ENCODE data around the gene ADAMTS10. TPM values are rescaled to one million over a fixed set of nuclear protein-coding genes. Genes with fewer than 3 reads are reported as not detected.

ADAMTS10 gene
- total and polyA plus RNA-seq, 4 donors: 1.2 to 10.1 (median 3.6) TPM

GRCh38 chr19:8611877-8612806 is 1.6 kb upstream of the ADAMTS10 start:
- no peak overlapping the region for H3K4me3 ChIP-seq (ENCODE audit: low read depth in 1 of 3, low read length in 3 of 3)
- H3K27me3 ChIP-seq (ENCODE audit: control insufficient read depth in 4 of 4, insufficient read depth in 4 of 4, low read length in 3 of 4): no peaks in the 10 kb centered on the region
- H3K9ac ChIP-seq (ENCODE audit: low read depth in 1 of 2, low read length in 2 of 2): no peak overlapping the region
- no peaks in the 10 kb centered on the region for H3K9me3 ChIP-seq (ENCODE audit: control insufficient read depth in 4 of 4, low read length in 3 of 4)
- peak; percentile 78 for TF ChIP-seq NR2F2 (IDR thresholded peaks at IDR 0.05)
- TF ChIP-seq ATF3 (IDR thresholded peaks at IDR 0.05): no peak
- 71% methylated on average over 12 of the region's 12 CpGs for WGBS
- no peak for DNase-seq (ENCODE audit: low spot score)
- H3K4me1 ChIP-seq (ENCODE audit: control insufficient read depth in 4 of 4, insufficient read depth in 4 of 4, low read length in 3 of 4): peaks cover 0 to 32% (median 18%) of the 10 kb centered on the region in 4 donors
- H3K36me3 ChIP-seq (ENCODE audit: control insufficient read depth in 4 of 4, insufficient read depth in 3 of 4, low read depth in 1 of 4, low read length in 3 of 4): no peaks in the 10 kb centered on the region
- peak overlapping the region in 1 of 2 donors; percentile 8 for H3K27ac ChIP-seq (ENCODE audit: low read depth in 1 of 2, low read length in 2 of 2)

- 73% methylated on average over 18 of the region's 18 CpGs for WGBS
- no peaks in the 10 kb centered on the region for H3K36me3 ChIP-seq (ENCODE audit: control insufficient read depth in 4 of 4, insufficient read depth in 3 of 4, low read depth in 1 of 4, low read length in 3 of 4)
- no peak overlapping the region for H3K4me3 ChIP-seq (ENCODE audit: low read depth in 1 of 3, low read length in 3 of 3)
- H3K27ac ChIP-seq (ENCODE audit: low read depth in 1 of 2, low read length in 2 of 2): peak overlapping the region in 1 of 2 donors; percentile 8
- no peak for DNase-seq (ENCODE audit: low spot score)
- peaks cover 0 to 38% (median 20%) of the 10 kb centered on the region in 4 donors for H3K4me1 ChIP-seq (ENCODE audit: control insufficient read depth in 4 of 4, insufficient read depth in 4 of 4, low read length in 3 of 4)
- H3K9me3 ChIP-seq (ENCODE audit: control insufficient read depth in 4 of 4, low read length in 3 of 4): no peaks in the 10 kb centered on the region
- TF ChIP-seq NR2F2 (IDR thresholded peaks at IDR 0.05): no peak
- TF ChIP-seq RXRA (IDR thresholded peaks at IDR 0.05): no peak
- no peak for TF ChIP-seq FOXA1 (IDR thresholded peaks at IDR 0.05)
- no peak for TF ChIP-seq EGR1 (IDR thresholded peaks at IDR 0.05; ENCODE audit: low read depth in 2 of 2)
- no peak for TF ChIP-seq MAX (IDR thresholded peaks at IDR 0.05)
- TF ChIP-seq TAF1 (conservative IDR thresholded peaks at IDR 0.05): no peak
- TF ChIP-seq YY1 (IDR thresholded peaks at IDR 0.05): no peak
- no peak for TF ChIP-seq GABPA (IDR thresholded peaks at IDR 0.05 in 1 of 2, conservative IDR thresholded peaks at IDR 0.05 in 1 of 2)
- no peak for TF ChIP-seq HNF4G (IDR thresholded peaks at IDR 0.05)
- no peak for TF ChIP-seq JUND (IDR thresholded peaks at IDR 0.05)
- TF ChIP-seq HNF4A (conservative IDR thresholded peaks at IDR 0.05): no peak
- no peak for TF ChIP-seq RAD21 (IDR thresholded peaks at IDR 0.05)
- no peak for TF ChIP-seq FOXA2 (IDR thresholded peaks at IDR 0.05)
- TF ChIP-seq SP1 (IDR thresholded peaks at IDR 0.05): no peak
- no peak for TF ChIP-seq CTCF (IDR thresholded peaks at IDR 0.05; ENCODE audit: low read depth, low read length, missing input control)
- TF ChIP-seq ATF3 (IDR thresholded peaks at IDR 0.05): no peak
- no peak for TF ChIP-seq REST (IDR thresholded peaks at IDR 0.05)
- TF ChIP-seq ZBTB33 (IDR thresholded peaks at IDR 0.05): no peak
- H3K27me3 ChIP-seq (ENCODE audit: control insufficient read depth in 4 of 4, insufficient read depth in 4 of 4, low read length in 3 of 4): no peaks in the 10 kb centered on the region
- H3K9ac ChIP-seq (ENCODE audit: low read depth in 1 of 2, low read length in 2 of 2): no peak overlapping the region
Observed at GRCh38 chr19:8611391-8611876, 919 bp upstream of the ADAMTS10 start.

Data from liver (tissue), 9 donors.